Measurements from ENCODE around the gene HHIP. TPM values are rescaled to one million over a fixed set of nuclear protein-coding genes. Genes with fewer than 3 reads are reported as not detected.

Gene HHIP
- total RNA-seq, 1 experiment from 2014 or later: not detected

GRCh38 chr4:144712775-144713174 is 66.8 kb downstream of the HHIP start:
- CTCF ChIA-PET: no interaction called here
- intact Hi-C loops (cut with micrococcal nuclease; ENCODE audit: unreplicated experiment): no loop called here

GRCh38 chr4:144714166-144714565 is 68.2 kb downstream of the HHIP start:
- no TSS peak for BruUV-seq (replicated peaks)

More at GRCh38 chr4:144712775-144713174, 66.8 kb downstream of the HHIP start:
- no peak overlapping the region for H3K4me2 ChIP-seq
- H4K20me1 ChIP-seq (ENCODE audit: insufficient read depth): no peaks in the 10 kb centered on the region
- H3K4me3 ChIP-seq: no peak overlapping the region
- H3K9me2 ChIP-seq (ENCODE audit: insufficient read depth): no peaks in the 10 kb centered on the region
- no TSS peak for BruUV-seq (replicated peaks)
- DNase-seq: no peak
- no peaks in the 10 kb centered on the region for H3K79me2 ChIP-seq (ENCODE audit: low read depth)
- POLR2A ChIA-PET (ENCODE audit: unreplicated experiment): no interaction called here
- no peaks in the 10 kb centered on the region for H3K9me3 ChIP-seq (ENCODE audit: insufficient read depth, low read depth)
- no peaks in the 10 kb centered on the region for H3K36me3 ChIP-seq (ENCODE audit: low read depth)
- H3K27me3 ChIP-seq (ENCODE audit: insufficient read depth, low read depth): no peaks in the 10 kb centered on the region
- no peak for TF ChIP-seq EZH2 (IDR thresholded peaks at IDR 0.05; ENCODE audit: low read depth)
- H2AFZ ChIP-seq: no peak overlapping the region
- no peaks in the 10 kb centered on the region for H3F3A ChIP-seq (ENCODE audit: insufficient read depth, low read depth)
- no peak overlapping the region for H3K27ac ChIP-seq
- no peaks in the 10 kb centered on the region for H3K4me1 ChIP-seq (replicated peaks; ENCODE audit: insufficient read depth)

GRCh38 chr4:144715230-144715629 is 69.3 kb downstream of the HHIP start:
- H3K4me2 ChIP-seq: no peak overlapping the region
- BruUV-seq (replicated peaks): no TSS peak
- ChIA-PET POLR2A (ENCODE audit: unreplicated experiment) (no interaction called here), CTCF (no interaction called here)
- H3K4me1 ChIP-seq (replicated peaks; ENCODE audit: insufficient read depth): no peaks in the 10 kb centered on the region
- H3K36me3 ChIP-seq (ENCODE audit: low read depth): no peaks in the 10 kb centered on the region
- TF ChIP-seq EZH2 (IDR thresholded peaks at IDR 0.05; ENCODE audit: low read depth) (no peak), CTCF (conservative IDR thresholded peaks at IDR 0.05) (no peak)
- no peak overlapping the region for H3K4me3 ChIP-seq
- no peak overlapping the region for H3K27ac ChIP-seq
- H3K9me2 ChIP-seq (ENCODE audit: insufficient read depth): no peaks in the 10 kb centered on the region
- DNase-seq: no peak
- H3F3A ChIP-seq (ENCODE audit: insufficient read depth, low read depth): no peaks in the 10 kb centered on the region
- H4K20me1 ChIP-seq (ENCODE audit: insufficient read depth): no peaks in the 10 kb centered on the region
- H3K79me2 ChIP-seq (ENCODE audit: low read depth): no peaks in the 10 kb centered on the region
- no peaks in the 10 kb centered on the region for H3K9me3 ChIP-seq (ENCODE audit: insufficient read depth, low read depth)
- no peak overlapping the region for H2AFZ ChIP-seq
- no peaks in the 10 kb centered on the region for H3K27me3 ChIP-seq (ENCODE audit: insufficient read depth, low read depth)
- intact Hi-C loops (cut with micrococcal nuclease; ENCODE audit: unreplicated experiment): no loop called here

More at GRCh38 chr4:144714166-144714565, 68.2 kb downstream of the HHIP start:
- no peak for TF ChIP-seq EZH2 (IDR thresholded peaks at IDR 0.05; ENCODE audit: low read depth)
- no peak for TF ChIP-seq CTCF (conservative IDR thresholded peaks at IDR 0.05)
- CTCF ChIA-PET: no interaction called here
- POLR2A ChIA-PET (ENCODE audit: unreplicated experiment): no interaction called here
- Histone ChIP-seq H3K27me3 (ENCODE audit: insufficient read depth, low read depth) (no peaks in the 10 kb centered on the region), H2AFZ (no peak overlapping the region), H3K9me2 (ENCODE audit: insufficient read depth) (no peaks in the 10 kb centered on the region), H3F3A (ENCODE audit: insufficient read depth, low read depth) (no peaks in the 10 kb centered on the region), H3K27ac (no peak overlapping the region), H4K20me1 (ENCODE audit: insufficient read depth) (no peaks in the 10 kb centered on the region), H3K4me3 (no peak overlapping the region), H3K79me2 (ENCODE audit: low read depth) (no peaks in the 10 kb centered on the region), H3K9me3 (ENCODE audit: insufficient read depth, low read depth) (no peaks in the 10 kb centered on the region), H3K36me3 (ENCODE audit: low read depth) (no peaks in the 10 kb centered on the region), H3K4me1 (replicated peaks; ENCODE audit: insufficient read depth) (no peaks in the 10 kb centered on the region), H3K4me2 (no peak overlapping the region)
- intact Hi-C loops (cut with micrococcal nuclease; ENCODE audit: unreplicated experiment): no loop called here
- DNase-seq: no peak

GRCh38 chr4:144716778-144717177 is 70.8 kb downstream of the HHIP start:
- H3K27me3 ChIP-seq (ENCODE audit: insufficient read depth, low read depth): no peaks in the 10 kb centered on the region
- H3K4me2 ChIP-seq: no peak overlapping the region
- H3K4me3 ChIP-seq: no peak overlapping the region
- intact Hi-C loops (cut with micrococcal nuclease; ENCODE audit: unreplicated experiment): no loop called here
- CTCF ChIA-PET: no interaction called here
- no peaks in the 10 kb centered on the region for H4K20me1 ChIP-seq (ENCODE audit: insufficient read depth)
- no peak for DNase-seq
- POLR2A ChIA-PET (ENCODE audit: unreplicated experiment): no interaction called here
- no peaks in the 10 kb centered on the region for H3K9me2 ChIP-seq (ENCODE audit: insufficient read depth)
- no peaks in the 10 kb centered on the region for H3K4me1 ChIP-seq (replicated peaks; ENCODE audit: insufficient read depth)
- H3F3A ChIP-seq (ENCODE audit: insufficient read depth, low read depth): no peaks in the 10 kb centered on the region
- BruUV-seq (replicated peaks): no TSS peak
- no peaks in the 10 kb centered on the region for H3K36me3 ChIP-seq (ENCODE audit: low read depth)
- TF ChIP-seq CTCF (conservative IDR thresholded peaks at IDR 0.05) (no peak), EZH2 (IDR thresholded peaks at IDR 0.05; ENCODE audit: low read depth) (no peak)
- no peak overlapping the region for H3K27ac ChIP-seq
- H3K79me2 ChIP-seq (ENCODE audit: low read depth): no peaks in the 10 kb centered on the region
- H2AFZ ChIP-seq: no peak overlapping the region
- no peaks in the 10 kb centered on the region for H3K9me3 ChIP-seq (ENCODE audit: insufficient read depth, low read depth)
